ENCODE data around the gene FER.

GRCh38 chr5:108881133-108881532 lies 133.4 kb downstream of the FER start:
- TF ChIP-seq CTCF (conservative IDR thresholded peaks at IDR 0.05; ENCODE audit: low read depth, low read length) = no peak
- no peak for TF ChIP-seq EZH2 (IDR thresholded peaks at IDR 0.05; ENCODE audit: borderline replicate concordance, low read depth, low read length, poor library complexity, severe bottlenecking)

All from A673 (cell line).